Putamen (tissue), 1 donor: Measurements from ENCODE around the gene PLCG1.

ENCODE experiments used
- DNase-seq: peaks from one replicate; pipeline ENCODE4 v3.0.0-alpha.2; 2016; ENCODE audit warnings: low spot score

PLCG1 gene

DNA sequence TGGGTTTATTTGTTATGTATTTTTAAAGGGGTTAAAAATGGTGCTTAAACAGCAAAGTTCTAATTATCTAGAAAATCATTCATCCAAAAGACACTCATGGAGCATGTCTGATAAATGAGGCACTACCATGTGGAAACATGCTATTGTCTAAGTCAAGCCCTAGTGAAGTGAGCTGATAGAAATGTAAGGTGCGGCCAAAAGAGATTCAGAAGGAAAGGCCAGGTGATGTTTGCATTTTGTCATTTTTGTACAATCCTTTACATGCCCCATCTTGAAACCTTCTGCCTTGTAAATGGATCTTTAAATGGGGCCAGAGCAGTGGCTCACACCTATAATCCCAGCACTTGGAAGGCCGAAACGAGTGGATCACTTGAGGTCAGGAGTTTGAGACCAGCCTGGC, 77.3 kb downstream of the PLCG1 start:
- DNase-seq: no peak

DNA sequence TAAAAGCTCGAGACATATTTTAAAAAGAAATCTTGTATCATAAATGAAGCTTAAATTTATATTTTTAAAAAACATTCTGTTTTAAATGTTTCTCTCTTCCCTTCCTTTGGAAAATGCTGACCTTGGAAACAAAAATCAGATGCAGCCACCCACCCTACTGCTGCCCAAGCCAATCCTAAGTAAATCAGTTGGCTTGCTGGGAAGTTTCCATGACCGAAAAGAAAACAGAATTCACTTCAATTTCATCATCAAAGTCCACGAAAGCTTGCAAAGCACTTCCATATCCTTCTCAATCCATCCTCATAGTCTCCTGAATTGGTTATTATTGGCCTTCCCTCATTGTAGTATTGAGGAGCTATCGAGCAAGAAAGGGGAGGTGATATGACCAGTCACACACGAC, 80.1 kb downstream of the PLCG1 start:
- DNase-seq: no peak

DNA sequence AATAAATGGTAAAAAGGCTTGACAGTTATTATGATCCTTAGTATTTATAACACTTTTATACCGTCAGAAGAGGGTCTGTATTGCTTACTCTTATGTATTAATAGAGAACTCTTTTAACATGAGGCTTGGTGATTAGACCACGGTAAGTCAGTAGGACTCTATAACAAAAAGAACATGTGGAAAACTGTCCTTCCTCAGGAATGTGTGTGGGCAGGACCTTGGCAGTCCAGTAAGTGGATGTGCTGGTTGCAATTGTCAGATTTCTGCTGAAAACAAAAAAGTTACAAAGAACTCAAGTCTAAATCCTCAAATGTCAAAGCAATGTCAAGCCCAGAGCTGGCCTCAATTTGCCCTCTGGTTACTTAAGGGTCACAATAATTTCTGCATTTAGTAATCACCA, 81.1 kb downstream of the PLCG1 start:
- no peak for DNase-seq

DNA sequence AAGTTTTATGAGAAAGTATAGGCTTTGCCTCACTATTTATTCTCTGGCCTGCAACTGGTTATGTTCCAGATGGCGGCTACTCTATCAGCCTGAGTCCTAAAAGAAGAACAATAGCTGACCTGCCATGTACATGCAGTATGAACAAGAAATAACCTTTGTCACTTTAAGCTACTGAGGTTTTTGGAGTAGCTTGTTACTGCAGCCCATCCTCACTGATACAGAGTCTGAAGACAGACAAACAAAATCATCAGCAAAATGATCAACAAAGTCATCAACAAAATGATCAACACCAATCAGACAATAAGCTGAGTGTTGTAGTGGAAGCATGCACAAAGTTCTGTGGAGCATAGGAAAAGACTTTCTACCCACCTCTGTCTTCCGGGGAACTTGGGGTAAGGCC, 82.5 kb downstream of the PLCG1 start:
- DNase-seq: no peak

DNA sequence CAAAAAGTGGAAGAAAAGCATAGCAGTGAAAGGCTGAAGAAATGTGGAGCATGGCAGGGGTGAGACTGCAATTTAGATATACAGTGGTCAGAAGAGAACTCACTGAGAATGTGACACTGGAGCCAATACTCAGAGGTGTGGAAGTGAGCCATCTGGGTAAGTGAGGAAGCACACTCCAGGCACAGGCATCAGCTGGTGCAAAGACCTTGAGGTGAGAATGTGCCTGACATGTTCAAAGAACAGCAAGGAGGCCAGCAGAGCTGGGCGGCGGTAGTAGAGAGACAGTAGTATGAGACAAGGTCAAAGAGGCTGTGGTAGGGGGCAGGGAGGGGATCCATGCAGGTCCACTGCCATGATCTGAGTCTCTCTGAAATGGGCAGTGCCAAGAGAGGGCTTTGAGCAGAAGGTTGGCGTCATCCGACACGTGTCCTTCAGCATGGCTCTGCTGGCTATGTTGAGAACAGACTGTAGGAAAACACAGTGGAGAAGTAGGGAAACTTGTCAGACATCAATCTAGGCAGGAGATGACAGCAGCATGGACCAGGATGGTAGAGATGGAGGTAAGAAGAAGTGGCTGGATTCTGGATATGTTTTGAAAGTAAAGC, 84.4 kb downstream of the PLCG1 start:
- DNase-seq: peak; percentile 82

DNA sequence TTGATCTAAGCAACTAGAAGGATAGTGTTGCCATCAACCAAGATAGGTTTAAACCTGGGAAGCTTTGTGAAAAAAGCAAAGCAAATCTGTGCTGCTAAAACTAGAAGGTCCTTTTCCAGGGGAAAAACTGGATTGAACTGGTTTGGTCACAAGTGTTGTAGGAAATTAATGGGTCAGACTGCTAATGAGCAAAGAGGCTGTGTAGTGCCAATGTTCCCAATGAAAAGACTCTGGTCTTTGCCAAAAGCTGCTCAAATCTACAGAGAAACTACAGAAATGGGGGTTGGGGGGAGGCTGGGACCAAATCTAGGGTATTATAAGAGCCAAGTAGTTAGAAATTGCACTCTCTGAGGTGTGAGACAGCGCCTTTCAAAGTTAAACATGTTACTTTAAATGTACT, 85.0 kb downstream of the PLCG1 start:
- peak; percentile 92 for DNase-seq

DNA sequence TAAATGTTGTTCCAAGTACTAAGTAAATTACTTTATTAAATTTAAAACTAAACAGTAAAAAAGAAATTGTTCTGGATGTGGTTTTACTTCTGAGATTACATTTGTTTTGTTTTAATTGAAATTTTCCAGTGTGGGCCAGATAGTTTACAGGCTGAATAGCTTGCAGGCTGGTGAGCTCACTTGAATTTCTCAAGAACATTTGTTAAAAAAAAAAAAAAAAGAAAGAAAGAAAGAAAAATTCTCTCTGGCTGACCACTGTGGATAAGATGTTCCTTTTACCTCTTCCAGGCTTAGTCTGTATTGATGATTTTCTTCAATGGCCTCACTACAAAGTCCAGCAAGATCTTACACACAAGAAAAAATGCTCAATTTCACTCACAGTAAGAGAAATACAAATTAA, 85.4 kb downstream of the PLCG1 start:
- no peak for DNase-seq

DNA sequence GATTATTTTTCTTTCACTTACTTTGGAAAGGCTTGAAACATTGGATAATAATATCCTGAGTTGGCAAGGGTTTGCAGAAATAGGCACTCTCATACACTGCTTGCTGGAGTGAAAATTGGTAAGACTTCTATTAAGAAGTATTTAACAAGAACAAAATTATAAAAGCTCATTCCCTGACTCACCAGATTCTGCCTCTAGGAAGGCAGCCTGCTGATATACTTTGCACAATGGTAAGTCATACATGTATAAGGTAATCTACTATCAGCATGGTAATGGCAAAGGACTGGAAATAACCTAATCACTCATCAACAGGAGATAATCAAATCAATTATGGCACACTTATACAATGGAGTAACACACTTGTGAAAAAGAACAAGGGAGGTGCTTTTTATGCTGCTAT, 85.8 kb downstream of the PLCG1 start:
- DNase-seq: no peak

DNA sequence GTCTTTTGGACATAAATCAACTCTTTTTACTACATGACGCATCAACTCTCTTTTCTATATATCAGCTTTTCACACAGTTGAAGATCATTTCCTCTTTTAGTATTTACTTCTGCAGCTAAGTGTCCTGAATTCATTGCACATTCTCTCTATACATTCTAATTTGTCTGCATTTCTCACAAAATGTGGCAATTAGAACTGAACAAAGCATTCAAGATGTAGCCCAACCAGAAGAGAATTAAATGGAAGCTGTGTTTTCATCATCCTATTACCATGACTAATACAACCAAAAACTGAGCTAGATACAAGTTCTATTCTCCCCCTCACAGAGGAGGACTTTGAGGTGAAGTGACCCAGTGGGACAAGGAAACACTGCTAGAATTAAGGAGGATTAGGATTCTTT, 86.9 kb downstream of the PLCG1 start:
- DNase-seq: no peak

DNA sequence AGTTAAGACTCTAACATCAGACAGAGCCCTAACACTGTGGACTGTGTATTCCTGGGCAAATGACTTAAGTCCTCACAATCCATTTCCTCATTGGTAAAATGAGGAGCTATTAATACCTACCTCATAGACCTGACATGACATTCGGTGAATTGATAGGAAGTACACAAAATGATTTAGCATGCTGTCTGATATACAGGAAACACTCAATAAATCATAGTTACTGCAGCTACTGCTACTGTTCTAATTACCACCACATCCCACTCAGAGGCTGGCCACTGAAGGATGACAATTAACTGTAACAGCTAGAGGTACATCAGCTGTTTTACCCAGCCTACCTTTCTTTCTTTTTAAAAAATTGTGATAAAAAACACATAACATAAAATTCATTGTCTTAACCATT, 87.7 kb downstream of the PLCG1 start:
- no peak for DNase-seq

DNA sequence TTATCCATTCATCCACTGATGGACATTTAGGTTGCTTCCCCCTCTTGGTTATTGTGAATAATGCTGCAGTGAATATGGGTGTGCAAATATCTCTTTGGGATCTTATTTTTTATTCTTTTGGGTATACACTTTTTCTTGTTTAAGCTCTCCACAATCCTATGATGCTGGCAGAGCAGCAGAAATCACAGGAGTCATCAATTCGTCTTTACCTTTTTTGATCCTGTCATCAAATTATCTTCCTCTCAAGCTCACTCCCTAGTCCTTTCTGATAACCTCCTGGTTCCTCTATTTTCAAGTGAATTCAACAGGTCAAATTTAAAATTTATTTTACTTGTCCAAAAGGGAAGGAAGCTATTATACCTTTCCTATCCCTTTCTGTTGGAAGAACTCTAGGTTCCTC, 89.1 kb downstream of the PLCG1 start:
- no peak for DNase-seq
